A549 (cell line): Measurements from ENCODE around the gene BRSK2. TPM values are rescaled to one million over a fixed set of nuclear protein-coding genes. Genes with fewer than 3 reads are reported as not detected.
"Not testable (repeated sequence)": the region's sequence is repeated elsewhere in the genome, so short reads cannot be mapped to it uniquely, and the experiment has no call there.

Experiments
- ATAC-seq, 2 experiments: fragments of 200-7000 bp in 1 of 2; fragments of >200 bp in 1 of 2; cut with Nextera tagmentation in 1 of 2; cut with Tn5 transposase in 1 of 2; 3 replicates each; pipeline versions ENCODE4 v1.8.0 to v1.9.1; 2018 to 2020; ENCODE audit warnings: mild to moderate bottlenecking in 1 of 2, moderate library complexity in 1 of 2
- CTCF ChIA-PET: fragments of 300-600 bp; sonication (Branson Sonifier 250); formaldehyde crosslinking; extraction: SDS; loops from one replicate; lab custom pipeline; 2021; ENCODE audit warnings: antibody characterized with exemption, inconsistent platforms; lab: Yijun Ruan, JAX
- POLR2A ChIA-PET: fragments of 350-600 bp; formaldehyde crosslinking; extraction: SDS; loops from one replicate; lab custom pipeline; 2021; ENCODE audit warnings: antibody characterized with exemption, inconsistent platforms; lab: Yijun Ruan, JAX
- DNase-seq, 2 experiments: peaks; one replicate each; pipeline versions ENCODE4 v3.0.0 to v3.0.0-alpha.2; 2011 to 2016; ENCODE audit warnings: low read depth in 1 of 2, low spot score in 1 of 2
- FAIRE-seq: peaks from 2 replicates; lab custom pipeline; 2011; peaks lifted over from hg19 to GRCh38; lab: Jason Lieb, UNC
- H3K27ac ChIP-seq, 2 experiments: fragments of >200 bp; sonication (Bioruptor Twin); formaldehyde crosslinking; 3 replicates each; pipeline ENCODE4 v1.5.1; 2016 to 2017
- H3K4me1 ChIP-seq: fragments of >200 bp; sonication (Bioruptor Twin); formaldehyde crosslinking; 3 replicates; pipeline ENCODE4 v1.6.1; 2016
- H3K4me2 ChIP-seq: fragments of >200 bp; sonication (Bioruptor Twin); formaldehyde crosslinking; 3 replicates; pipeline ENCODE4 v1.6.1; 2016
- H3K4me3 ChIP-seq: fragments of >200 bp; sonication (Bioruptor Twin); formaldehyde crosslinking; 3 replicates; pipeline ENCODE4 v1.5.1; 2016
- H3K9me3 ChIP-seq: fragments of >200 bp; sonication (Bioruptor Twin); formaldehyde crosslinking; 3 replicates; pipeline ENCODE4 v1.6.1; 2016
- ATOH8 ChIP-seq: fragments of 250-450 bp; sonication (Bioruptor Pico); IDR thresholded peaks from 2 replicates; pipeline ENCODE4 v1.5.0; 2020; ENCODE audit warnings: low read depth, mild to moderate bottlenecking, moderate library complexity
- BCL3 ChIP-seq: fragments of >200 bp; sonication (Bioruptor Twin); formaldehyde crosslinking; IDR thresholded peaks from 3 replicates; pipeline ENCODE4 v1.6.1; 2016
- BHLHE40 ChIP-seq: IDR thresholded peaks from 2 replicates; pipeline ENCODE4 v1.6.1; 2012; ENCODE audit warnings: low read depth, low read length, inconsistent platforms
- CBX2 ChIP-seq: fragments of 200-600 bp; sonication (generic); IDR thresholded peaks from 2 replicates; pipeline ENCODE4 v1.6.1; 2016; ENCODE audit warnings: low read depth, mild to moderate bottlenecking, borderline replicate concordance
- CBX8 ChIP-seq: fragments of 200-600 bp; sonication (generic); IDR thresholded peaks from 2 replicates; pipeline ENCODE4 v1.6.1; 2016
- E2F6 ChIP-seq: IDR thresholded peaks from 2 replicates; pipeline ENCODE4 v1.6.1; 2012; ENCODE audit warnings: low read depth, borderline replicate concordance
- EHF ChIP-seq: fragments of 250-450 bp; sonication (Bioruptor Pico); IDR thresholded peaks from 2 replicates; pipeline ENCODE4 v1.5.0; 2020; ENCODE audit warnings: mild to moderate bottlenecking
- FOSL2 ChIP-seq, 2 experiments: fragments of 450-650 bp in 1 of 2; fragments of >200 bp in 1 of 2; sonication (Bioruptor Twin) in 1 of 2; formaldehyde crosslinking; IDR thresholded peaks; 2 replicates each; pipeline versions ENCODE4 v1.5.0 to v1.6.1; 2016 to 2020; ENCODE audit warnings: mild to moderate bottlenecking in 1 of 2, moderate library complexity in 1 of 2
- GATA3 ChIP-seq: IDR thresholded peaks from 2 replicates; pipeline ENCODE4 v1.6.1; 2012; ENCODE audit warnings: borderline replicate concordance
- HOXB13 ChIP-seq: fragments of 250-450 bp; sonication (Bioruptor Pico); IDR thresholded peaks from 2 replicates; pipeline ENCODE4 v1.5.0; 2020; ENCODE audit warnings: low read depth, mild to moderate bottlenecking, moderate library complexity
- JUN ChIP-seq, 2 experiments: fragments of >200 bp; sonication (Bioruptor Twin); formaldehyde crosslinking; IDR thresholded peaks; 2 replicates in 1 of 2; 3 replicates in 1 of 2; pipeline ENCODE4 v1.6.1; 2016 to 2017
- KDM1A ChIP-seq: fragments of 200-600 bp; sonication (generic); IDR thresholded peaks from 2 replicates; pipeline ENCODE4 v1.6.1; 2016; ENCODE audit warnings: low read depth, mild to moderate bottlenecking
- MAX ChIP-seq: IDR thresholded peaks from 2 replicates; pipeline ENCODE4 v1.6.1; 2012
- MAZ ChIP-seq: fragments of 150-350 bp; IDR thresholded peaks from 2 replicates; pipeline ENCODE4 v1.6.1; 2014; ENCODE audit warnings: antibody characterized with exemption, low read depth, low read length, borderline replicate concordance
- NPAS2 ChIP-seq: fragments of 250-450 bp; sonication (Bioruptor Pico); IDR thresholded peaks from 2 replicates; pipeline ENCODE4 v1.8.0; 2022; ENCODE audit warnings: mild to moderate bottlenecking, moderate library complexity, borderline replicate concordance
- PBX3 ChIP-seq: IDR thresholded peaks from 2 replicates; pipeline ENCODE4 v1.6.1; 2012
- PHF8 ChIP-seq: fragments of 200-600 bp; sonication (generic); IDR thresholded peaks from 2 replicates; pipeline ENCODE4 v1.6.1; 2016; ENCODE audit warnings: low read depth, mild to moderate bottlenecking, antibody characterized with exemption, moderate library complexity, borderline replicate concordance
- RAD21 ChIP-seq, 2 experiments: fragments of >200 bp in 1 of 2; sonication (Bioruptor Twin) in 1 of 2; formaldehyde crosslinking in 1 of 2; IDR thresholded peaks in 1 of 2; conservative IDR thresholded peaks in 1 of 2; 2 replicates in 1 of 2; 3 replicates in 1 of 2; pipeline ENCODE4 v1.6.1; 2012 to 2018; ENCODE audit warnings: inconsistent platforms in 1 of 2
- RARB ChIP-seq: fragments of 250-450 bp; sonication (Bioruptor Pico); IDR thresholded peaks from 2 replicates; pipeline ENCODE4 v1.8.0; 2021; ENCODE audit warnings: mild to moderate bottlenecking, moderate library complexity
- RCOR1 ChIP-seq: fragments of 150-350 bp; IDR thresholded peaks from 2 replicates; pipeline ENCODE4 v1.6.1; 2014; ENCODE audit warnings: antibody characterized with exemption, low read length, low read depth
- REST ChIP-seq: fragments of 200-600 bp; sonication (generic); IDR thresholded peaks from 2 replicates; pipeline ENCODE4 v1.6.1; 2016; ENCODE audit warnings: antibody characterized with exemption, mild to moderate bottlenecking, moderate library complexity
- SMC3 ChIP-seq: fragments of >200 bp; sonication (Bioruptor Twin); formaldehyde crosslinking; IDR thresholded peaks from 3 replicates; pipeline ENCODE4 v1.6.1; 2018; ENCODE audit warnings: inconsistent platforms
- TP53 ChIP-seq: fragments of 250-450 bp; sonication (Bioruptor Pico); IDR thresholded peaks from 2 replicates; pipeline ENCODE4 v1.5.0; 2021; ENCODE audit warnings: mild to moderate bottlenecking, moderate library complexity
- ZNF302 ChIP-seq: fragments of 250-450 bp; sonication (Bioruptor Pico); IDR thresholded peaks from 2 replicates; pipeline ENCODE4 v1.9.0; 2021; ENCODE audit warnings: inconsistent platforms, mild to moderate bottlenecking, moderate library complexity
- WGBS: methylation state at CpG from one replicate; pipeline ENCODE4 v1.1.6; 2017; ENCODE audit errors: missing lambda C conversion rate; 5-methylcytosine and 5-hydroxymethylcytosine counted together
- polyA plus RNA-seq, 4 experiments: library from polyadenylated mRNA; depleted of rRNA in 3 of 4; stranded (reverse); fragments of >200 nt; fragmentation: RNase III in 1 of 4; extraction: RNeasy Plus Mini Kit Qiagen cat#74134 plus additional on column Dnase treatment in 1 of 4; gene quantifications; 2 replicates in 3 of 4; 3 replicates in 1 of 4; pipeline ENCODE4 v1.2.3, GENCODE V29; 2011 to 2017

The BRSK2 gene
- polyA plus RNA-seq, 2 of the 4 experiments (the other 2 are of a cell fraction): 3.8 to 10.1 TPM

GRCh38 chr11:1411301-1411700, 21.6 kb downstream of the BRSK2 start:
- 58% methylated on average over 2 of the region's 13 CpGs for WGBS
- FAIRE-seq: no peak
- ATAC-seq: no peak

GRCh38 chr11:1411739-1412138, 22.0 kb downstream of the BRSK2 start:
- H3K4me3 ChIP-seq, ATAC-seq, H3K27ac ChIP-seq, DNase-seq, H3K4me2 ChIP-seq, FAIRE-seq, H3K4me1 ChIP-seq, POLR2A ChIA-PET: not testable (repeated sequence)
- no CpG with 5 or more reads among the region's 27 CpGs for WGBS
- H3K9me3 ChIP-seq: peaks cover 33% of the 10 kb centered on the region
- CTCF ChIA-PET: interaction anchor here (0.6 kb wide), 1 partner anchor 9 kb away, joined by 3 read pairs; no protein-coding TSS in a partner anchor

More at GRCh38 chr11:1411301-1411700, 21.6 kb downstream of the BRSK2 start:
- CTCF ChIA-PET: interaction anchor here (0.6 kb wide), 1 partner anchor 9 kb away, joined by 3 read pairs; no protein-coding TSS in a partner anchor
- Histone ChIP-seq H3K27ac (no peak overlapping the region), H3K9me3 (peaks cover 28% of the 10 kb centered on the region), H3K4me1 (no peaks in the 10 kb centered on the region), H3K4me3 (no peak overlapping the region), H3K4me2 (no peak overlapping the region)
- POLR2A ChIA-PET: no interaction called here
- no peak for TF ChIP-seq JUN (IDR thresholded peaks at IDR 0.05)
- TF ChIP-seq CBX8: no peak
- TF ChIP-seq RARB (CRISPR knock-in tag): no peak
- no peak for TF ChIP-seq BCL3
- no peak for TF ChIP-seq RAD21 (conservative IDR thresholded peaks at IDR 0.05 in 1 of 2, IDR thresholded peaks at IDR 0.05 in 1 of 2)
- TF ChIP-seq EHF (CRISPR knock-in tag): no peak
- TF ChIP-seq BHLHE40: no peak
- no peak for TF ChIP-seq CBX2
- TF ChIP-seq PHF8: no peak
- TF ChIP-seq E2F6: no peak
- no peak for TF ChIP-seq ZNF302 (CRISPR knock-in tag)
- TF ChIP-seq MAZ: no peak
- no peak for TF ChIP-seq SMC3
- DNase-seq: no peak

GRCh38 chr11:1412377-1413095, 22.8 kb downstream of the BRSK2 start:
- DNase-seq (no peak), FAIRE-seq (no peak), ATAC-seq (no peak)
- 89% methylated on average over 9 of the region's 36 CpGs for WGBS
- H3K4me3 ChIP-seq: no peak overlapping the region
- peaks cover 39% of the 10 kb centered on the region for H3K9me3 ChIP-seq
- ChIA-PET POLR2A (no interaction called here), CTCF (interaction anchor here (0.6 to 0.7 kb wide), 2 partner anchors 10 to 23 kb away, joined by 3 read pairs; partner anchors contain the start of gene BRSK2)
- no peak overlapping the region for H3K27ac ChIP-seq
- H3K4me2 ChIP-seq: no peak overlapping the region
- no peaks in the 10 kb centered on the region for H3K4me1 ChIP-seq
- TF ChIP-seq ATOH8 (CRISPR knock-in tag) (no peak), ZNF302 (CRISPR knock-in tag) (no peak), PBX3 (no peak), RCOR1 (no peak), GATA3 (no peak), TP53 (CRISPR knock-in tag) (no peak), NPAS2 (no peak), E2F6 (no peak), REST (no peak), FOSL2 (IDR thresholded peaks at IDR 0.05) (no peak), FOSL2 (CRISPR knock-in tag; IDR thresholded peaks at IDR 0.05) (no peak), HOXB13 (CRISPR knock-in tag) (no peak), MAX (no peak), KDM1A (no peak)
